BJ (cell line): ENCODE results near the gene EIF4A3. TPM values are rescaled to one million over a fixed set of nuclear protein-coding genes. Genes with fewer than 3 reads are reported as not detected.

ENCODE experiments used
- CTCF ChIA-PET: fragments of 350-600 bp; formaldehyde crosslinking; extraction: SDS; loops from one replicate; lab custom pipeline; 2021; ENCODE audit warnings: antibody characterized with exemption, inconsistent platforms; lab: Yijun Ruan, JAX
- POLR2A ChIA-PET: fragments of 300-600 bp; sonication (Branson Sonifier 250); formaldehyde crosslinking; extraction: SDS; loops from one replicate; lab custom pipeline; 2021; ENCODE audit warnings: antibody characterized with exemption; lab: Charles Lee
- DNase-seq: peaks from one replicate; pipeline ENCODE4 v3.0.0-alpha.2; 2011; ENCODE audit warnings: low read depth
- H3K27me3 ChIP-seq: 2 replicates; pipeline ENCODE4 v1.6.0; 2011; ENCODE audit warnings: low read length; ENCODE audit not compliant: control insufficient read depth, insufficient read depth
- H3K36me3 ChIP-seq: 2 replicates; pipeline ENCODE4 v1.5.1; 2011; ENCODE audit warnings: low read length; ENCODE audit not compliant: control insufficient read depth, insufficient read depth
- H3K4me3 ChIP-seq: 2 replicates; pipeline ENCODE4 v1.5.1; 2011; ENCODE audit warnings: low read depth, mild to moderate bottlenecking, control low read depth, low read length
- polyA plus RNA-seq: library from polyadenylated mRNA; depleted of rRNA; stranded (reverse); fragments of >200 nt; gene quantifications from 2 replicates; pipeline ENCODE4 v1.2.3, GENCODE V29; 2011
- TF ChIP-seq, protein P1 (sequence below): IDR thresholded peaks from 2 replicates; pipeline ENCODE4 v1.5.1; 2011; ENCODE audit warnings: low read depth, mild to moderate bottlenecking, control low read depth, inconsistent platforms, low read length, moderate library complexity; ENCODE audit not compliant: insufficient read depth

Gene EIF4A3
- polyA plus RNA-seq, 1 experiment, result 89.4 TPM

DNA sequence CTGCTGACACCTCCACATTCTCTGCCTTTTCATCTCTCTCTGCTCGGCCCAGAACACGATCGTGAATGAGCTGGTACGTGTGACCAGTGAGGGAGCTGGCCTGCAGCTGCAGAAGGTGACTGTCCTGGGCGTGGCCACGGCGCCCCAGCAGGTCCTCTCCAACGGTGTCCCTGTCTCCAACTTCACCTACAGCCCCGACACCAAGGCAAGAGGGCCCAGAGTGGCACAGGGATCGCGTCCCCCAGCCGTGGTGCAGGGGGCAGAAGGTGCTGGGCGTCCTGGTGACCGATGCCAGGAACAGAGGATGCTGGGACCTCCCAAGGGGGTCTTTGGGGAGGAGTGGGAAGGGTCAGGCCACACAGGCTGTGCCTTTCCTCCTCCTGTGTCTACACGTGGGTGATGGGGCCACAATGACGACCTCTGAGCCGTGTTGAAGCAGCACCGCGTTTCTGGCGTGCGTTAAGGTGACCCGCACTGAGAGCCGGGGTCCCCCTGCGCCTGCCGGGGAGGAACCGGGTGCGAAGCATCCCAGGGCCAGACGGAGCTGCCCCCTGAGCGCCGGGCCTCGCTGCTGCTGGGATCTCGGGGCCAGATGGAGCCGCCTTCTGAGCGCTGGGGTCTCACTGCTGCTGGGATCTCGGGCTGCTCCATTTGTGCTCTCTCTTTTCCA is 28.2 kb downstream of the EIF4A3 start:
- H3K36me3 ChIP-seq, result no peaks in the 10 kb centered on the region; the same call in none of the 2 replicates
- no peak for DNase-seq
- ChIA-PET POLR2A (no interaction called here), CTCF (interaction anchor here (1.3 to 1.4 kb wide), 2 partner anchors 17 to 37 kb away, joined by 3 to 6 read pairs; partner anchors contain the start of gene GAA)
- no peak overlapping the region for H3K4me3 ChIP-seq
- TF ChIP-seq, protein P1, sequence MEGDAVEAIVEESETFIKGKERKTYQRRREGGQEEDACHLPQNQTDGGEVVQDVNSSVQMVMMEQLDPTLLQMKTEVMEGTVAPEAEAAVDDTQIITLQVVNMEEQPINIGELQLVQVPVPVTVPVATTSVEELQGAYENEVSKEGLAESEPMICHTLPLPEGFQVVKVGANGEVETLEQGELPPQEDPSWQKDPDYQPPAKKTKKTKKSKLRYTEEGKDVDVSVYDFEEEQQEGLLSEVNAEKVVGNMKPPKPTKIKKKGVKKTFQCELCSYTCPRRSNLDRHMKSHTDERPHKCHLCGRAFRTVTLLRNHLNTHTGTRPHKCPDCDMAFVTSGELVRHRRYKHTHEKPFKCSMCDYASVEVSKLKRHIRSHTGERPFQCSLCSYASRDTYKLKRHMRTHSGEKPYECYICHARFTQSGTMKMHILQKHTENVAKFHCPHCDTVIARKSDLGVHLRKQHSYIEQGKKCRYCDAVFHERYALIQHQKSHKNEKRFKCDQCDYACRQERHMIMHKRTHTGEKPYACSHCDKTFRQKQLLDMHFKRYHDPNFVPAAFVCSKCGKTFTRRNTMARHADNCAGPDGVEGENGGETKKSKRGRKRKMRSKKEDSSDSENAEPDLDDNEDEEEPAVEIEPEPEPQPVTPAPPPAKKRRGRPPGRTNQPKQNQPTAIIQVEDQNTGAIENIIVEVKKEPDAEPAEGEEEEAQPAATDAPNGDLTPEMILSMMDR, result no peak
- H3K27me3 ChIP-seq, result no peaks in the 10 kb centered on the region

DNA sequence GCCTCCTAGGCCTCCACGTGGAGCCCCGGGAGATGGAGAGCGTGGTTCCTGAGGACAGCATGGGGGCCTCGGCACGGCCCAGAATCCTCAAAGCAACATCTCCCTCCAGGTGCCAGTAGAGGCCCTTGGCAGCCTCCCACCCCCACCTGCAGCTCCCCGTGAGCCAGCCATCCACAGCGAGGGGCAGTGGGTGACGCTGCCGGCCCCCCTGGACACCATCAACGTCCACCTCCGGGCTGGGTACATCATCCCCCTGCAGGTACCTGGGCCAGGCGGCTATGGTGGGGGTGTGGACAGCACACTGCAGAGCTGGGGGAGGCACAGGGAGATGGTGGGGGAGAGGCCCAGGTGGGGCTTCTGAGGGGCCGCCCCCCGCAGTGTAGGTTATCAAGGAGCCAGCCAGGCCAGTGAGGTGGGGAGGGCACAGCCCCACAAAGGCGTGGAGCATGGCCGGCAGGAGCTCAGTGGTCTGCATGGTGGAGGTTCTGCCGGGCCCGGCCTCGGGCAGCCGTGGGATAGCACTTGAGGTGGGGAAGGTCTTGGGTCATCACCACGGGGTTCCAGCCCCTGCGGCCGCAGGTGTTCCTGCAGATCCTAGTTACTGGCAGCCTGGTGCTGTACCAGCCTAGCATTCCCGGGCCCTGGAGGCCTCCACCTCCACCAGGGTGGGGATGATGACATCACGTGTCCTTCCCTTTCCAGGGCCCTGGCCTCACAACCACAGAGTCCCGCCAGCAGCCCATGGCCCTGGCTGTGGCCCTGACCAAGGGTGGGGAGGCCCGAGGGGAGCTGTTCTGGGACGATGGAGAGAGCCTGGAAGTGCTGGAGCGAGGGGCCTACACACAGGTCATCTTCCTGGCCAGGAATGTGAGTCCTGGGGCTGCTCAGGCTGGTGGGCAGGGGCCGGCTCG is 29.2 kb downstream of the EIF4A3 start:
- no peak for DNase-seq
- H3K4me3 ChIP-seq, result no peak overlapping the region
- no peaks in the 10 kb centered on the region for H3K27me3 ChIP-seq
- H3K36me3 ChIP-seq, result no peaks in the 10 kb centered on the region; the same call in none of the 2 replicates
- TF ChIP-seq, protein P1, result no peak
- ChIA-PET CTCF (interaction anchor here (1.3 kb wide), 1 partner anchor 16 kb away, joined by 6 read pairs; the partner anchor contains the start of gene GAA), POLR2A (no interaction called here)

DNA sequence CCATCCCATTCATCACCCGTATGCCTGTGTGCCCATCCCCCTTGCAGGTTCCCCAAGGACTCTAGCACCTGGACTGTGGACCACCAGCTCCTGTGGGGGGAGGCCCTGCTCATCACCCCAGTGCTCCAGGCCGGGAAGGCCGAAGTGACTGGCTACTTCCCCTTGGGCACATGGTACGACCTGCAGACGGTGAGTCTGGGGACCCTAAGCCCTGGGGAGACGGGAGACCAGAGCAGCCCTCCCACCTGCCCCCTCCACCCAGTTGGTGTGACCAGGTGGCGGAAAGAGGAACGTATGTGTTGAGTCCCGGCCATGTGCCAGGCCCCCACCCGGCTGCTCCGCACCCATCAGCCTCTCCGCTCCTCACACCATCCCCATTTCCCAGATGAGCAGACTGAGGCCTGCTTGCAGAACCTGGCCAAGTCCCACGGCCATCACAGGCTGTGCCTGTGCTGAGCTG is 30.0 kb downstream of the EIF4A3 start:
- Histone ChIP-seq H3K4me3 (no peak overlapping the region), H3K27me3 (no peaks in the 10 kb centered on the region), H3K36me3 (no peaks in the 10 kb centered on the region; the same call in none of the 2 replicates)
- DNase-seq, result no peak
- ChIA-PET POLR2A (no interaction called here), CTCF (interaction anchor here (1.6 to 2.0 kb wide), 2 partner anchors 15 to 26 kb away, joined by 3 to 7 read pairs; partner anchors contain the start of gene GAA)
- TF ChIP-seq, protein P1, result no peak

DNA sequence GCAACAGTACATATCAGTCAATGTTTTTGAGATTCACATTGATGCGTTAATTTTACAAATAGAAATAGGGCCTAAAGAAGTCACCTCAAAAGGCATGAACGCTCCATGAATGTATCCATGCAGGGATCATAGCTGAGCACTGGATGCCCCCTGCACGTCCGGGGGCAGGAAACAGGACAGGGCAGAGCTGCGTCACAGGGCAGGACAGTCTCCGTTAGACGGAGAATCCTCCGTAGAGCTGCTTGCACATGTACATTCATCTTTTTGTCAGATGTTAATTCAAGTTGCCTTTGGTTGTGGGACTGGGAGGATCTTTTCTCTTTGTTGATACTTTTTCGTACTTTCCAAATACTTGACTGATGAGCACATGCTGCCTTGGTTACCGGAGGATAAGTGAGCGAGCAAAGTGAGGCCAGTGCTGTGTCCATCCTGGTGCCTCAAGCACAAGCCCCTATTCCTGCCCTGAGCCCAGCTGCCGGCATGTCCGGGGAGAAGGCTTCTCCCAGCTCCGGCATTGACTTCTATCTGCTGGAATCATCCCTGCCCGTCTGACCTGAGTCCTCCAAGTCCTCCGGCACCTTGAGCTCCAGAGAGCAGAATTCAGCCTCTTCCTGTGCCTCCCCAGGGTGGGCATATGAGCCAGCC is 30.5 kb downstream of the EIF4A3 start:
- Histone ChIP-seq H3K4me3 (no peak overlapping the region), H3K27me3 (no peaks in the 10 kb centered on the region), H3K36me3 (no peaks in the 10 kb centered on the region; the same call in none of the 2 replicates)
- POLR2A ChIA-PET, result no interaction called here
- TF ChIP-seq, protein P1, result no peak
- DNase-seq, result no peak
- CTCF ChIA-PET, result interaction anchor here (1.2 to 2.0 kb wide), 3 partner anchors 9 to 26 kb away, joined by 3 to 7 read pairs (median 3); partner anchors contain the start of gene GAA
